Fibroblast of the aortic adventitia (primary cell): ENCODE results near the gene PPP1R26. TPM values are rescaled to one million over a fixed set of nuclear protein-coding genes. Genes with fewer than 3 reads are reported as not detected.
"Not testable (repeated sequence)": the region's sequence is repeated elsewhere in the genome, so short reads cannot be mapped to it uniquely, and the experiment has no call there.

ENCODE experiments used
- DNase-seq: peaks from one replicate; pipeline ENCODE4 v3.0.0-alpha.2; 2010; ENCODE audit warnings: low read depth
- H3K4me3 ChIP-seq: 2 replicates; pipeline ENCODE4 v1.5.1; 2011; ENCODE audit warnings: low read depth, mild to moderate bottlenecking, control low read depth, low read length, moderate library complexity
- total RNA-seq: library from RNA; depleted of rRNA; stranded (reverse); fragments of >200 nt; gene quantifications from 2 replicates; pipeline ENCODE4 v1.2.3, GENCODE V29; 2012; ENCODE audit warnings: low replicate concordance
- TF ChIP-seq, protein P1 (sequence below): IDR thresholded peaks from 2 replicates; pipeline ENCODE4 v1.5.1; 2011; ENCODE audit warnings: mild to moderate bottlenecking, low read length, control low read depth, inconsistent platforms; ENCODE audit not compliant: insufficient read depth

The PPP1R26 gene
- total RNA-seq, 1 donor: 2.8 TPM

- peak; percentile 23 for DNase-seq
- TF ChIP-seq, protein P1, sequence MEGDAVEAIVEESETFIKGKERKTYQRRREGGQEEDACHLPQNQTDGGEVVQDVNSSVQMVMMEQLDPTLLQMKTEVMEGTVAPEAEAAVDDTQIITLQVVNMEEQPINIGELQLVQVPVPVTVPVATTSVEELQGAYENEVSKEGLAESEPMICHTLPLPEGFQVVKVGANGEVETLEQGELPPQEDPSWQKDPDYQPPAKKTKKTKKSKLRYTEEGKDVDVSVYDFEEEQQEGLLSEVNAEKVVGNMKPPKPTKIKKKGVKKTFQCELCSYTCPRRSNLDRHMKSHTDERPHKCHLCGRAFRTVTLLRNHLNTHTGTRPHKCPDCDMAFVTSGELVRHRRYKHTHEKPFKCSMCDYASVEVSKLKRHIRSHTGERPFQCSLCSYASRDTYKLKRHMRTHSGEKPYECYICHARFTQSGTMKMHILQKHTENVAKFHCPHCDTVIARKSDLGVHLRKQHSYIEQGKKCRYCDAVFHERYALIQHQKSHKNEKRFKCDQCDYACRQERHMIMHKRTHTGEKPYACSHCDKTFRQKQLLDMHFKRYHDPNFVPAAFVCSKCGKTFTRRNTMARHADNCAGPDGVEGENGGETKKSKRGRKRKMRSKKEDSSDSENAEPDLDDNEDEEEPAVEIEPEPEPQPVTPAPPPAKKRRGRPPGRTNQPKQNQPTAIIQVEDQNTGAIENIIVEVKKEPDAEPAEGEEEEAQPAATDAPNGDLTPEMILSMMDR: no peak
- no peak overlapping the region for H3K4me3 ChIP-seq
Measured at GRCh38 chr9:135442075-135442474, 37.5 kb upstream of the PPP1R26 start.

- H3K4me3 ChIP-seq: no peak overlapping the region
- TF ChIP-seq, protein P1: no peak
- no peak for DNase-seq
Measured at GRCh38 chr9:135443797-135444425, 35.7 kb upstream of the PPP1R26 start.

- H3K4me3 ChIP-seq: no peak overlapping the region
- TF ChIP-seq, protein P1: no peak
- no peak for DNase-seq
Measured at GRCh38 chr9:135447126-135447525, 32.5 kb upstream of the PPP1R26 start.

DNA sequence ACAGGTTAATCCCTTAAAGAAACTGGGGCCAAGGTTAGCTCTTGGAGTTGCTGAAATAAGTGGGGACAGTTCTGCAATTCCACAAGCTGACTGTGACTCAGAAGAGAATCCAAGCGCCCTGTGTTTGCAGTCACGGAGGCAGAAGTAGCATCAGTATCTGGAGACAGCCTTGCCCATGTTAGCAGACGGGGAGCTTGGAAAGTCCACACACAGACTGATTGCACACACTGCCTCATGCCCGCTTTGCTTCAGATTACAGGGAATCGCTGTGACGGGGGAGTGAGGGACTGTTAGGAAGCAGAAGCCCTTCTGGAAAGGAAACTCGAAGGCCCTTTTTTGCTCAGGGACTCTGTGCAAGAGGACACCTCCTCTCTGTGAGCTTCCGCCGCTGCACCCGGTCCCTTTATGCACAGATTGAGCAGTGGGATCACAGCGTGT, 30.9 kb upstream of the PPP1R26 start:
- H3K4me3 ChIP-seq: no peak overlapping the region
- TF ChIP-seq, protein P1: no peak
- DNase-seq: peak; percentile 33

DNA sequence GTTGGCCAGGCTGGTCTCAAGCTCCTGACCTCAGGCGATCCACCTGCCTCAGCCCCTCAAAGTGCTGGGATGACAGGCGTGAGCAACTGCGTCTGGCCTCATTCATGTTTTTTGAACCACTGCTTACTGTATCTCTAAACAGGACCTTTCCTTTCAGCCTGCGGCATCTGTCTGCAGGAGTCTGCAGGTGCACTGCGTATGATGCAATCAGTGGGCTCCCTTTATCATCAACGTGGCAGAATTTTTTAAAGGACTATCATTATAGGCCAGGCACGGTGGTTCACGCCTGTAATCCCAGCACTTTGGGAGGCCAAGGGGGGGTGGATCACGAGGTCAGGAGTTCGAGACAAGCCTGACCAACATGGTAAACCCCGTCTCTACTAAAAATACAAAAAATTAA, 30.1 kb upstream of the PPP1R26 start:
- DNase-seq, H3K4me3 ChIP-seq: not testable (repeated sequence)

- H3K4me3 ChIP-seq: no peak overlapping the region
- no peak for DNase-seq
- TF ChIP-seq, protein P1: no peak
Measured at GRCh38 chr9:135450956-135451355, 28.6 kb upstream of the PPP1R26 start.

- H3K4me3 ChIP-seq, DNase-seq: not testable (repeated sequence)
Measured at GRCh38 chr9:135451909-135452308, 27.7 kb upstream of the PPP1R26 start.

- TF ChIP-seq, protein P1: no peak
- H3K4me3 ChIP-seq: no peak overlapping the region
- no peak for DNase-seq
Measured at GRCh38 chr9:135454737-135455136, 24.8 kb upstream of the PPP1R26 start.
